ENCODE data around the gene SEZ6.
"Not testable (repeated sequence)": the region's sequence is repeated elsewhere in the genome, so short reads cannot be mapped to it uniquely, and the experiment has no call there.

Gene SEZ6

DNA sequence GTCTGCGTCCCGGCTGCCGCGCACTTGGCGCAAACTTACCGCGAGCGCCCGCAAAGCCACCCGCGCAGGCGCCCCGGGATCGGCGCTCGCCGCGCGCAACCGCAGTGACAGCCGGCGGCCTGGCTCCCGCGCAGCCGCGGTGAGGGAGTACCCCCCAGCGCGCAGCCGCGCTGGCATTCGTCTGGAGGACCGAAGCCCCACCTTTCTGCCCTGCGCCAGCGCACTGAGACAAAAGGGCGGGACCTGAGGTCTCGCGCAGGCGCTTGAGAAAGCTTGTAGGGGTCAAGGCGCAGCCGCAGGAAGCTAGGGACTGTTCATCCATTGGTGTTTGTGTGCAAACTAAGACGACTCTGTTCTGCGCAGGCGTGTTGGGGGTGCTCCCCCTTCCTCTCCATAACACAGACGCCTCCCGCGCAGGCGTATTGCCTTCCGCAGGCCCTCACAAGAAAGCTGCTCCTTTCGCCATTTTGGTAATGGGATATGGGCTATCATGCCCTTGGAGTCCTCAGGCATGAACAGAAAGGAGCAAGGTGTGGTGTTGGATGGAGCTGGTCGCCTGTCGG, 54.3 kb downstream of the SEZ6 start, which contains the start of gene PHF12:
Gene PHF12, minus strand, starts transcription at position 91 of the 563 bp plus-strand sequence. CDS start 558 bp downstream, outside the sequence.
- peak; percentile 100 for DNase-seq

DNA sequence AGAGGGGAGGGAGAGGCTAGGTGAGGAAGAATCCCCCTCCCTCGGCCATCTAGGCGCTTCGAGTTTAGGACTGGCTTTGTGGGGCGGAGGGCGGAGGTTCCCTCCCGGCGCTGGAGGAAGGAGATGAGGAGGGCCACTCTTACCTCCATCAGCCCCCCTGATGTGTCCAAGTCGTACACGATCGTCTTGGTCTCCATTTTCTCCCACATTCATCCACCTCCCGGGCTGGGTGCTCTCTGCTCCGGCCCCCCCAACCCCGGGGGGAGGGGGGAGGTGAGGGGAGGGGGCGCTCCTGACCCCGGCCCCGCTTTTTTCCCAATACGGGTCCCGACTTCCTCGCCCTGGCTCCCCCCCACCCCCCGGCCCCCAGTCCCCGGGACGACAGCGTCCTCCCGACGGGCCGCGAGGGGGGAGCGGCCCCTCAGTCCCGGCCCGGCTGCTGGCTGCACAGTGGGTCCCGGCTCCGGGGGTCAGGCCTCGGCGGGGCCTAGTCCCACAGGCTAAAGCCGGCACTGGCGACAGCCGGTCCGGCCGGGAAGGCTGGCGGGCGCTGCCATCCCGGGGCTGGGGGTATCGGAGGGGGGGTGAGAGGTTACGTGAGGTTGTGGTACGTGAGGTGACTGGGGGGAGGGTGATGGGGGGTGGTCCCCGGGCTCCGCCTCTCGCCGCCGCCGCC, 54.9 kb downstream of the SEZ6 start:
- no peak for DNase-seq

DNA sequence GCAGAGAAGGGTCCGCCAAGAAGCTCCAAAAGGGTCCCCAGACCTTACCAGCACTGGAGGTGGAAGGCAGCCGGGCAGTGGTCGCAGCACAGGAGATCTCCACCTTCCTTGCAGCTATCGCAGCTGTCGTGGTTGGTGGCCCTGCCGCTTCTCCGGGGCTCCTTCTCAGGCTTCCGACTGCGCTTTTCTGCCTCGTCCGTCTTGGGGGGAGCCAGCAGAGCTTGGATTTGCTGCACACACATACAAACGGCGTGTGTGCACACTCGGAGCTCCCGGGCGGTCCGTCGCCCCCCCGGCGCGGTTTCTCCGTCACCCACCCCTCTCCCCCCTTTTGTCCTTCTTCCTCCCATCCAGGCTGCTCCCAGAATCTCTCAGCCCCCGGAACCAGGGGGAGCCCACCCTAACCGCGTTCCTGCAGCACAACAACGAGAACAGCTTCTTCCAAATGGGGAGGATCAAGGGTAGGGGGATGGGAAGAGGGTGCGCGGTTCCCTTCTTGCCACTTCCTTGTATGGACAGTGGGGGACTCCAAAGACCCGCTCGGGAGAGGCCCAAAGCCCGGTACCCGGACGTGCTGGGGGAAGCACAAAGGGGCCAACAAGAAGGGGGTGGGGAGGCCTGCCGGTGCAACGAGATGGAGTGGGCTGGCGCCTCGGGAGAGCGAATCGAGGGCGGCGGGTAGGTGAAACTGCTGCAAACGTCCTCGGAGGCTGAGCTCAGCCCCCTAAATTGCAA, 55.6 kb downstream of the SEZ6 start:
- DNase-seq = peak; percentile 58

DNA sequence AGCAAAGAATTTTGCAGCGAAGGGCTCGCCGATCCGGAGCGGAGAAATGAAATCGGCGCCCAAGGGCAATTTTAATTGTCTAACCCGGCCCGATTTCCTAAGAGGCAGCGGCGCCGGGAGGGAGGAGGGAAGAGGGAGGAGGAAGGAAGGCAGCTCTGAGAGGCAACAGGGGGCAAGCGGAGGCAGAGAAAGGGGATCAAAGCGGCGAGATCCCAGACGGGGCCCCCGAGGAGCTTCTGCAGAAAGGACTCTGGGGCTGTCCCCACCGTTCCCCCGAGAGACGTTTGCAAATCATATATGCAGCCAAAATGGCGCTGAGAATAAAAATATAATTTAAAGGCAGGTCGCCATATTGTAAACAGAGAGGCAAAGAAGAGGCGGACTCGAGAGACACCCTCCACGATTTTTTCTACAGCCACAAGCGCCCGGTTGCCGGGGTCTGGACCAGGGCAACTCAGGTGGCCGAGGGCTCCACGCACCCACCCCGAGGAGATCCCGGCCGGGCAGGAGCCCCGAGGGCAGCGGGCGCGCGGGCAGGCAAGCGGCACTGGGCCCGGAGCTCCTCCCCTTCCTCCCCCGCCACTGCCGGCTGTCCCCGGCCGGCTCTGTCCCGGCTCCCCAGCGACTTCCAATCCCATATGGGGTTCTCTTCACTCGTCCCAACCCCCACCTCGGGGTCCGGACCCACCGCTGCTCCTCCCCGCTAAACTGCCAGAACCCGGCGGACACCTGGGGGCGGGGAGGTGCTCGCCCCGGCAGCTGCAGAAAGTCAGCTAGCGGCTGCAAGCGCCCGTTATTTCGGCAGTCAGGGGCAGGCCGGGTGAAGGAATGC, 56.4 kb downstream of the SEZ6 start:
- peak; percentile 25 for DNase-seq

DNA sequence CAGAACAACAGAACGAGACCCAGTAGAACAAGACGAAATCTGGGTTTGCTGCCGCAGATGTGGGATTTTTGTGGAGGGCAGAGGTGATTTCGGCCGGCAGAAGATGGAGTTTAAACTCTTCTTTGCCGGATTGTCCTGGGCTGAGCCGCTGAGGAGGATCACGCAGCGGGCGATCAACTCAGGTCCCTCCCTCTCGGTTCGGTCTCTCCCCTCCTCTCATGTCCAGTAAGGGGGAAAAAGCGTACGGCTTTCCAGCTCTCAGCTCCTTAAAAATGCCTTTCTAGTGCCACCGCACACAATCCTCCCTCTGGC, 57.0 kb downstream of the SEZ6 start:
- DNase-seq = peak; percentile 19

DNA sequence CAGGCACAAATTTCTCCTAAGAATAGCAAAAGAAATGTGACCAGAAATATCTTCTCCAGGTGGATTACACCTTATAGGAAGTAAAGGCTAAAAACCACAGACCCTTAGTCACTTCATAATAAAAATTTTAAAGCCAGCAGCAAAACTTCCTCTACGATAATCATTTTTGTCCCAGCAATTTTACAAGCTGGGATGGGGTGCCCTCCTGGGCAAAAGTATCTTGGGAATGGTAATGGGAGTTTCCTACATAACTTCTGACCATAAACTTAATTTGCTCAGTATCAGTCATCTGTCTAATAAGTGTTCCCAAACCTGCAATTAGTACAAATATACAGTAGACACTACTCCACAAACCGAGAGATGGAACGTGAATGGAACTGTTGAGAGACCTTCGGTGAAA, 57.5 kb downstream of the SEZ6 start:
- no peak for DNase-seq

DNA sequence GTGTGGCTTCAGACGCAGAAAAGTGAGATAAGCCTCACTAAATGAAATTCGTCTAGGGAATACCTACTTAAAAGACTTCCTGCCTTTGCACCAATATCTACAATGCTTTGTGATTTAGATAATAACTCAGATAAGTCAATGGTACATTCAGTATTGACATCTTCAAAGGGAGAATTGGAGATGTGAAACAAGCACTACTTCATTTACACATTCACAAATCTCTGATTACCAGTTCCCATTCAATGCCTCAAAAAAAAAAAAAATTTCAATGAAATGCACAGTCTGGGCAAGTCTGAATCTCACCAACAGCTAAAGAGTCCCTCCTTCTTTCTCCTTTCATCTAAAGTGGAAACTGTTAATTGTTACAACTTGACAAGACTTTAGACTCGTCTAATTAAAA, 58.2 kb downstream of the SEZ6 start:
- DNase-seq = no peak

DNA sequence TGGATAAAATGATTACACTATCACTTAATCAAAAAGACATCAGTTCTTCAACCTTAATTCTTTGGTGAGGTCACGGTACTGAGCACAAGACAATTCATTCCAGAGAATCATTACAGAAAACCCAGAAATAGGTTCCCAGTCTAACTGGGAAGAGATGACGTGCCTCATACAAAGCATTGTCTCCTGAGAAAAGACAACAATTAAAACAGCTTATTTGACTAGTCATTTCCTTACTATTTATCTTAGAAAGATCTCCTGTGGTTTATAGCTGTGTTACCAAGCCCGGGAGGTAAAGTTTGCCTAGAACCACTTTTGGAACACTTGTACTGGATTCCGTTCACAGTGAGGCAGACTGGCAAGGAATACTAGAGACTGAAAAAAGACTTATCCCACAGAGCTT, 59.6 kb downstream of the SEZ6 start:
- peak; percentile 56 for DNase-seq

DNA sequence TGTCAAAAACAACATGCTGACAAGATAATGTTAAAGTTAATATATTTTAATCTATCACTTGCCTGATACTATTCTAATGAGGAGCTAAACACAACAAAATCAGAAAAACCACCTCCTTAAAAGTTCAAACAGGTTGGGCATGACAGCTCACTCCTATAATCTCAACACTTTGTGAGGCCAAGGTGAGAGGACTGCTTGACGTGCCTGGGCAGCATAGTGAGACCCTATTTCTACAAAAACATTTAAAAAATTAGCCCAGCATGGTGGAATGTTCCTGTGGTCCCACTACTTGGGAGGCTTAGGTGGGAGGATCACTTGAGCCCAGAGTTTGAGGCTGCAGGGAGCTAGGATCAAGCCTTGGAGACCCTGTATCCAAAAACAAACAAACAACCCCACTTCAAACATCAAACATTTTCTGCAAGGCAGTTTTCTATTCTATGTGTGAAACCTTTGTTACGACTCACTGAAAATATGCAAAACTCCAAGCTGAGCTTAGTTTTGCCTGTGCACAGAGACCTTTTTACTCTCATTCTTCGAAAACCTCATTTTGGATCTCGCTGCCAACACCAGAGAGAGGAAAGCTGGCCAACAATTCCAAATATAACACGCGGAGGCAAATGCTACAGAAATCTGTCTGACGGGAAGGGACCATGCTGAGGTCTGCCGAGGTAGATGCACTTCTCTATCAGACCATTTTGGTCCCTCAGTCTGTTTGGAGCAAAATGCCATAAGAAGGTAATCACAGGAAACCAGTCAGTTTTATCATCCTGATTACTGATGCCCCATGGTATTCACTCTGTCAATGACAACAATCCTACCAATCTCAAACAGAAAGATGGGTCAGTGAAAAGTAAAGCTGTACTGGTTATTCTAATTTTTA, 60.7 kb downstream of the SEZ6 start:
- peak; percentile 33 for DNase-seq

DNA sequence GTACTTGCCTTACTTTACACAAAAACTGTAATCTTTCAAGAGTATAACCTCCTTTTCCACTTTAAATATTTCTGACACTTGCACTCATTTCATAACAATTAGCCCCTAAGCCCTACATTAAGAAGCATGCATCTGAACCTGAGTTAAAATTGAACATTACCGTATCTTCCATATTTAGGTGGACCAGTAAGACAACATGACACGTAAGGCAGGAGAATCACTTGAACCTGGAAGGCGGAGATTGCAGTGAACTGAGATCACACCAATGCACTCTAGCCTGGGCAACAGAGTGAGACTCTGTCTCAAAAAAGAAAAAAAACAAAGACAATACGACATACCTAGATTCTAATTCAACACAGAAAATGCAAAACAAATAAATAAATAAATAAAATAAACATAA, 61.5 kb downstream of the SEZ6 start:
- no peak for DNase-seq

DNA sequence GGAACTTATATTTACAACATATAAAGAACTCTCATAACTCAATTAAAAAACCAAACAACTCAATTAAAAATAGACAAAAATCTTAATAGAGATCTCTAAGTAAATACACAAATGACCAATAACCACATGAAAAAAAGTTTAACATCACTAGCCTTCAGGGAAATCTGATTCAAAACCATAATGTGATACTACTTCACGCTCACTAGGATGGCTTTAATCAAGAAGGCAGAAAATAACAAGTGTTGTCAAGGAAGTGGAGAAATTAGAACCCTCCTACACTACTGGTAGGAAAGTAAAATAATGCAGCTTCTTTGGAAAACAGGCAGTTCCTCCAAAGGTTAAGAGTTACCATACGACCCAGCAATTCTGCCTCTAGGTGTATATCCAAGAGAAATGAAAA, 62.9 kb downstream of the SEZ6 start:
- no peak for DNase-seq

DNA sequence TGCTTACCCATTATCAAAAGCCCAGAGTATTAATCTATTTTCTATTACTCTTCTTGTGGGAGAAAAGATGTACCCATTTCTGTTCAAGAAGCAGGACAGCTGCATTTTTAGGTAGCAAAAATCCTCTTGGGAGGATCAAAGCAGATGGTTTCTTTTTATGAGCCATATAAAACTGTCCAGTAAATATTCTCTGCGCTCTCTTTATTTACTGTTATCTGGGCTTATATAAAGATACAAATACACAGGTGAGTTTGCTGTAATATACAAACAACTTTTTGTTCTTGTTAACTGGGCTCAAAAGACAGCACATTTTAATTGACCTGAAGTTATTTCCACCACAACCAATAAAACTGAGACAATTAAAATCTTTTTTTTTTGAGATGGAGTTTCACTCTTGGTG, 64.6 kb downstream of the SEZ6 start:
- DNase-seq = no peak

DNA sequence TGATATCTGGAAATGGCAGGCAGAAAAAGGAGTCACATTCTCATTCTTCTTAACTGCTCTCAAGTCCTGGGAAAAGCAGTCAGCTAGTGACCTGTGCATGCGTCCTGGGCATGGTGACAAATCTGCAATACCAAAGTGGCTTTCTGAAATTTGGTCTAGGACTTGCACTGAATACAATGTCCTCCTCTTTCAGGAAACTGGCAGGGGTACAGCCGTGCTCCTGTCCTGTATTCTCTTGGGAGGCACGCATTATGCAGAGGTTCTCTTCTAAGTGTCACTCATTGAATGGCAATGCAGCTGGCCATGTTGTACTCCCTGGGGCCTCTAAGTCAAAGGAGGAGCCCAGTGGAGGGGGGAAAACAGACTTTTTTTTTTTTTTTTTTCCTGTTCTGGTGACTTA, 65.2 kb downstream of the SEZ6 start:
- DNase-seq = no peak

DNA sequence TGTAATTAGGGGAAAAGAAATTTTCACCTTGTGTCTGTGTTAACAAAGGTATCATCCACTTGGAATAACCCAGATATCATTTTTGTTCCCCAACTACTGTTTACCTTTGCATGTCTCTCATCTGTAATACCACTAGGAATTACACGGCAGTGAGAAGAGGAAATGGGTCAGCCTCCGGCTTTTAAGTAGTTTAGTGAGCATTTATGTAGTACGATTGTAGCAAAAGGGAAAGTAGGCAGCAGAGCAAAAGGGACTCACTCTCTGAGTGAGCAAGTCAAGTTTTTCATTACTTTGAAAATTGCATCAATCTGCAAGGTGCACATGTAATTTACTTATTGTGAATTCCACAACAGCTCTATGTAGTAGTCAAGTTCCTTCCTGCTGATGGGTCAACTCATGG, 65.7 kb downstream of the SEZ6 start:
- no peak for DNase-seq

DNA sequence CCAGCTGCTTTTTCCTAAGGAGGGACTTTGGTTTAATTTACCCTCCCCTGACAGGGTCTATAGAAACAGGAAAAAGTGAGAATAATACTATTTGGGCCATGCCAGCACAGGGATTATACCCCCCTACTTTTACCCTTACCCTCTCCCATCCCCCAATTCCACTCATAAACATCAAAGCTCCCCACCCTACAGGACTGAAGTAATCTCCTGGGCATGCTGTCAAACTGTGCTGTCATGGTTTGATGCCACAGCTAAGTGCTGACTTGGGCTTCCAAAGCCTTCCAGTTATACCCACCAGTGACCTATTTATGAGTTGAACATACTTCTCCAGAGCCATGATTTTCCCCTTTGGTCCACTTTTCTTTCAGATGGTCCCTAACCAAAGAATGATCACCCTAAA, 67.3 kb downstream of the SEZ6 start:
- DNase-seq = no peak

DNA sequence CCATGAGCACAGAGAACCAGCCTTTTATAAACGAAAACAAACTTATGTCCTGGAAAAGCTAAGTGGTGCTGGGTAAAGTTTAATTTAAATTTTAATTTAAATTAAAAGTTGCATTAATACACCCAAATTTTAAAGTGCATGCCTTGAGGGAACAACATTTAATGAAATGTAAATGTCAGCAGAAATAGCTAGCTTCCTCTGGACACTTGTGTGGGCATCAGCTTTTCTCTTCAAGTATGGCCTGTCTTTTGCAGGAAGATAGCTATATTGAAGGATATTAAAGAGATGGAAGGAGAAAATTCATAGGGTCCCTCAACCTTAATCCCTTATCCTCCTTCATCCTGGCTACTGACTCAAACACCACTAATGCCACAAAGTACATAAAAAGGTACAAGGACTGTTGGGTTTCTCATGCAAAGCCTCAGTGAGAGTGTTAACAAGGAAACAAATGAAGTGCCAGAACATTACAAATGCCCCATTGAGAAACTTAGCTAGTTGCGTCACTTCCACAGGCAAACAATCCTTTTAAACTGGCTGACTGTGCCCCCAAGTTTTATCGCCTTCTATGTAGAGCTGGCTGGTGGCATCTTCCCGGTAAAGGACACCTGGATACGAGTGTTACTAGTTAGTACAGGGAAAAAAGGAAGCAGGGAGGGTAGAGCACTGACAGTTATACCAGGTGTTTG, 68.6 kb downstream of the SEZ6 start:
- no peak for DNase-seq

DNA sequence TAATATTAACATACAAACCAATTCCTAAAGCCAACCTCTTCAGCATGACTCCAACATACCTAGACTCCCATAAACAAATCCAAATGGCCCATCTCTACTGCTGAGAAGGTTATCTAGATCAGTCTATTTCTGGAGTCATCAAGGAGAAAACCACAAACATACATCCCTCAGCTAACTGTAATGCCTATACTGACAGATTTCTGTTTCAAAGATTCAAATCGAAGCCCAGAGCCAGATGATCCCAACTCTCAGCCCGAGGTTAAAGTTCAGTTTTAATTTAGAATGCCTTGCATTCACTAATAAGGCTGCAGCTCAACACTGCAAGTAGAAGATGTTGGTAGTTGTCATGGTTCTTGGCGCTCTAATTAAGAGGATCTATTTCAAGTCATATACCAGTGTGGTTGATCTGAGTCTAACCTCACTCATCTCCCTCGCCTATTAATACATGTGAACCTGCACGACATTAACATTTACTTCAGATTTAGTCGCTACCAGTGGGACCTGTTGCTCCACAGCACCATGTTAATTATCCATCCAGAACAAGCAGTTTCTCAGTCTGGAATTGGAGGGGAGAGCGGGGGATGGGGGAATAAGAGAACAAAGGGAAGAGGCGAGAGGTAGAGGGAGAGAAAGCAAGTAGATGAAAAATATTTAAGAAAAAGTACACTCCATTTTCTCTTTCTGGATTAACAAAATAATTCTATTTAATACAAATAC, 69.9 kb downstream of the SEZ6 start:
- no peak for DNase-seq

DNA sequence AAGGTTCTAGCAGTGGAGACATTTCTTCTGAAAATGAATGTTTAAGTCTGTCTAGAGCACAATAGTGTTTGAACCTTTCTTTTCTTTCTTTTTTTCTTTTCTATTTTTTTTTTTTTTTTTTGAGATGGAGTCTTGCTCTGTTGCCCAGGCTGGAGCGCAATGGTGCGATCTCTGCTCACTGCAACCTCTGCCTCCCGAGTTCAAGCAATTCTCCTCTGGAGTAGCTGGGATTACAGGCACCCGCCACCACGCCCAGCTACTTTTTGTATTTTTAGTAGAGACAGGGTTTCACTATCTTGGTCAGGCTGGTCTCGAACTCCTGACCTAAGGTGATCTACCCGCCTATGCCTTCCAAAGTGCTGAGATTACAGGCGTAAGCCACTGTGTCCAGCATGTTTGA, 71.3 kb downstream of the SEZ6 start:
- not testable (repeated sequence) for DNase-seq

DNA sequence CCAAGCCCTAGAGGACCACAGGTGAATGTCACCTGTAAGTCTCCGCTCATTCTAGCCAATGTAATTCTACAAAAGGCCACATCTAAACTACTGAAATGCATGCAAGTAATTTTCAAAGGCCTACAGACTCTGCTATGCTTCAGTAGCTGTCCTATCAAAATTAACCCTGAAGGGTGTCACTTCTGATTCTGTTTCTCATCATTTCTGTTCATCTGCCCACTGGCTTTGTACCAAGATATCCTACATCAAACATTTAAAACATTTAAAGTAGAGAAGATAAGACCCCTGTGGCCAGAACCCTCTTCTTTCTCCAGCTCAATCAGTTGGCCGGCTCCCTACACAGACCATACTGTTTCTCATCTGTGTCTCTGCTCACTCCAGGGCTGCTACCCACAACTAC, 76.0 kb downstream of the SEZ6 start:
- no peak for DNase-seq

DNA sequence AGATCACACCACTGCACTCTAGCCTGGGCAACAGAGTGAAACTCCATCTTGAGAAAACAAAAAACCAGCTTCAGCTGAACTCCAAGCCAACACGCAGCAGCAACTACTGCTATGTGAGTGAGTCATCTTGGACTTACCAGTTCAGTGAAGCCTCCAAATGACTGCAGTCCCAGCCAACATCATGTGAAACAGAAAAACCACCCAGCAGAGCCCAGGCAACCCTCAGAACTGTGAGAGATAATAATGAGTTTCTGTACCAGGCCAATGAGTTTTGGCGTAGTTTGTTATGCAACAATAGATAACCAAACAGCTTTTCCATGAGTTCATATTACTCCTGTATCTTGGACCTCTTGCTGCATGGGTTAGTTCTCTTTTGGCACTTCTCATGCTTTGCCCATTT, 77.8 kb downstream of the SEZ6 start:
- peak; percentile 10 for DNase-seq

DNA sequence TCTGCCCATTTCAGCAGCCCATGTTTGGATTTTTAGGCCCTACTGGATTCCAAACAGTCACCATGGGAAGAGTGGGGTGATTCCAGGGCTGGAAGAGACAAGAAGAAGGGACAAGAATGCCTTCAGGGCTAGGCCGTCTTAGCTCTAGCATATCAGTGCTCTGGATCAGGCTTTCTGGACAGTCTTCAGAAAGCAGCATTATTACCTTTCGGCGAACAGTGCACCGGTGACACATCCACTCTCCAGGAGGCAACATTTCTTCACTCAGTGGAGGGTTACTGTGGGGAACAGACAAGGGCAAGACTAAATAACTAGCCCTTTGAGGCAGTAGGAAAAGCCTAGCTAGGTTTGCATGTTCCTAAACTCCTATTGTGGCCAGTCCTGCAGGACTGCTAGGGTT, 79.0 kb downstream of the SEZ6 start:
- DNase-seq = no peak

All from fibroblast of upper back skin (primary cell).